ENCODE data around the gene CNNM3.
"Not testable (repeated sequence)": the region's sequence is repeated elsewhere in the genome, so short reads cannot be mapped to it uniquely, and the experiment has no call there.

Gene CNNM3

DNA sequence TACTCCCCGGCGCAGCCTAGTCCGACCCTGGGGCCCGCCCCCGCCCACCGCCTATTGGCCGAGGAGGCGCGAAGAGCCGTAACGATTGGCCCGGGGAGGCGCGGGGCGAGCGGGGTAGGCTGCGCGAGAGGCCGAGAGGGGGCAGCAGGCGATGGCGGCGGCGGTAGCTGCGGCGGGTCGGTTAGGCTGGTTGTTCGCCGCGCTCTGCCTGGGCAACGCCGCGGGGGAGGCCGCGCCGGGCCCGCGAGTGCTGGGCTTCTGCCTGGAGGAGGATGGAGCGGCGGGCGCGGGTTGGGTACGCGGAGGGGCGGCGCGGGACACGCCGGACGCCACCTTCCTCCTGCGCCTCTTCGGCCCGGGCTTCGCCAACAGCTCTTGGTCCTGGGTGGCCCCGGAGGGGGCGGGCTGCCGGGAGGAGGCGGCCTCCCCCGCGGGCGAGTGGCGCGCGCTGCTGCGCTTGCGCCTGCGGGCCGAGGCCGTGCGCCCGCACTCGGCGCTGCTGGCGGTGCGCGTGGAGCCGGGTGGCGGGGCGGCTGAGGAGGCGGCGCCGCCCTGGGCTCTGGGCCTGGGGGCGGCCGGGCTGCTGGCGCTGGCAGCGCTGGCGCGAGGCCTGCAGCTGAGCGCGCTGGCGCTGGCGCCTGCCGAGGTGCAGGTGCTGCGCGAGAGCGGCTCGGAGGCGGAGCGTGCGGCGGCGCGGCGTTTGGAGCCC, at the start of gene CNNM3:
Gene CNNM3, plus strand, starts transcription at position 142 of the 709 bp plus-strand sequence. Its CDS starts 10 bp downstream, at position 152.
- peak; percentile 45 to 74 for DNase-seq

DNA sequence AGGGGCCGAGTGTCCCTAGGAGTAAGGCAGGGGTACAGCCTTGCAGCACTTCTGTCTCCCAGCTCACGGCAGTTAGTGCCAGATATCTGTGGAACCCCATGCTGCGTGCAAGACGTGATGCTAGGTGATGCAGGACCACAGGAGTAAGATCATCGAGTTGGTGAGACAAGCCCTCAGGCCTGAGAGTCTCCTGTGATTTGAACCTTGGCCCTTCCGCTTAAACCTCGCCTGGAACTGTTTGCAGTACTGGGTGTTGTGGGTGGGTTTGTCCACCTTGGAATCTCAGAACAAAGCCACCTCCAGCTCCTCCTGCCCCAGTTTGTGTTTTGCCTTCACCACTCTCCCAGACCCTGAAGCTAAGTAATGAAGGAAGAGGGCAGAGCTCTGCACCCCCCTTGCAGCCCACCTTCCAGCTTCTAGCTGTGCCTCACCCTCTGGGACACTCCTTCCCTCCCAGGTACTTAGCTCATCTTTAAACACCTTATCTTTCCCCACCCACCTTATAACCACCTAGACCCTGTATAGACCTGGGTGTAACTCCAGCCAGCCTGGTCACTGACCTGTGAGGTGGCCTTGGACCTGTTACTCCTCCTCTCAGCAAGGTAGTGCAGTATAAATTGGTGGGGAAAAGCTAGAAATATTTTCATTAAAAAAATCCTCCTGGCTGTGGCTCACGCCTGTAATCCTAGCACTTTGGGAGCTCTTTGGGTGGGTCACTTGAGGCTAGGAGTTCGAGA, 48.8 kb upstream of the CNNM3 start:
- no peak for DNase-seq

DNA sequence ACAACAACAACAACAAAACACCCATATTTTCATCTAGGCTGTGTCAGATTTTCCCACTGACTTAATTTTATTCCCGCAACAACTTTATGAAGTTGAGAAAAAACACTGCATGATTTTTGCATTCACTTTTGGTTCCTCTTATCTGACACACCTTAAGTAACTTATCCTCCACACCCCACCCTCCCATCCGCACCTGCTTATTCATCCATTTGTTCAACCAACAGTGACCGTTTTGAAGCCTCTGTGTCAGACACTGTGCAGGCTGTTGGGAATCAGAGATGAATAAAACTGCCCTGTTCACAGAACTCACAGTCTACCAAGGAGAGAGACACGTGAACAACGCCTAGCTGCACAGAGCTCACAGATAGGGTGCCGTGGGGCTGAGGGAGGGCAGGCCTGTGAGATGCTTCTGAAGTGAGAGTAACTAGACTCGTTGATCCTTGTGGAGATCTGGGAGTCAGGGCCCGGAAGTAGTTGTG, 47.9 kb upstream of the CNNM3 start:
- no peak for DNase-seq

DNA sequence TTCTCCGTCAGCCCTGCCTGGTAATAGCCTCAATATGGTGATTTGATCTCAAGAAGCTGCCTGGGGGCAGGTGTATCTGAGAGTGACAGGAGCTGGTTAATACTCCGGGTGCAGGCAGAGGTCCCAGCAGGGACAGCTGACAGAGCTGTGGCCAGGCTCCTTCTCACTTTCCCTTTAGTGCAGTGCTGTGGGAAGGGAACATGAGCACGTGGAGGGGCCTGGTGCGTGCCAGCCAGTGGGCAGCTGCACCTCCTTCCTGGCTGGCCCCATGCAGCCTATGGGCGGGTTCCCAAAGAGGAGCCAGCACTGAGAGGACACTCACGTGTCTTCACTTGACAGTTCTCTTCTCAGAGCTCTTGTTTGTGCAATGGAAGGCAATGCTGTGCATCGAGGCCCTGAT, 46.3 kb upstream of the CNNM3 start:
- no peak for DNase-seq

DNA sequence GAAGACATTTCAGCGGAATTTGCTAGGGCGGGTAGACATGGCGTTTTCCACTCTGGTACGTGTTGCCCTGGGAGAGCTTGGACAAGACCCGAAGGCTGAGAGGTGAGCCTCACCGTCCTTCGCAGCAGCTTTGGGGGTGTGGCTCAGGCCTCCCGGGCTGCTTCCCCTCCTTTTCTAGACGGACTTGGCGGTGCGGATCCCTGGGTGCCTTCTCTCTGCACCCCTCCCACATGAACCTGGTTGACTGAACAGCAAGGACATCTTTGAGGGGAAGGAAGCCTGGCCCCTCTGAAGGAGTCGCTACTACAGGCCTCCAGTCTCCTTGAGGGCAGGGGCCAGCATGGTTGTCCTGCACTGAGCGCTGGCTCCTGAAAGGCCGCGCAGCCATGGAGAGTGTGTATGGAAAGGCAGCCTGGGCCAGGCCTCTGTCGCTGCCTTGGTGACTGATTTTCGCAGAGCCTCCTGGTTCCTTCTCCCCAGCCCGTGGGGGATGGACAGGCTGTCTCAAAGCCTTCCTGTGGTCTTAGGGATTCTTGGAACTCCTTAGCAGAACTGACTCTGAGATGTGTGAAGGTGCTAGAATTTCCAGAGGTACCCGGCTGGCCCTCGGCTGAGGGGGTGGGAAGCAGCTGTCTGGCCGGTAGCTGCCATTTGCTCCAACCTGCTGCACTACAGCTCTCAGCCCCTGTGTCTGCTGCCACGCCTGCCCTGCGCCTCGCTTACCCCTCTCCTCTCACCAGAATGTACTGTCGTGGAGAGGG, 45.4 kb upstream of the CNNM3 start:
- DNase-seq, result no peak

DNA sequence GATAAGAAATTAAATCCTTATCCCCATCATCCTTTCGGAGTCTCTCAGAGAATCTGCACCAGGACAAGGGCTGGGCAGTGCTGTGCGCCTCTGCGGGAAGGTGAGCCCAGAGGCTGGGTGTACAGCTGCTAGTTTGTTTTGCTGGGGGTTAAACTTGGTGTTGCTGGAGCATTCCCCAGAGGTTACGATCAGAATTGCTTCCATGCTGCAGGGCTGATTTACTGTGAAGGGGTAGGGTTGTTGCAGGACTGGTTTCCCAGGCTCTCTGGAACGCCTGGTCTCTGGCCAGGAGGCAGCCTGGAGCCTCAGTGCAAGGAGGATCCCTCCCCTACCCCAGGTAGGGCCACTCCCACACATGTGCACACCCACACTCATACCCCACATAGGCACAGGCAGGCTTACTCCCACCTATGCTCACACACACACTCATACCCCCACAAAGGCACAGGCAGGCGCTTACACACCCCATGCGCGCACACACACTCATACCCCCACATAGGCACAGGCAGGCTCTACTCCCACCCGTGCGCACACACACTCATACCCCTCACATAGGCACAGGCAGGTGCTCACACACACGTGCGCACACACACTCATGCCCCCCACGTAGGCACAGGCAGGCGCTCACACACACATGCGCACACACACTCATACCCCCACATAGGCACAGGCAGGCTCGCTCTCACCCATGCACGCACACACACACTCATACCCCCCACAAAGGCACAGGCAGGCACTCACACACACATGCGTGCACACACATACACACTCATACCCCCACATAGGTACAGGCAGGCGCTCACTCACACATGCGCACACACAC, 44.1 kb upstream of the CNNM3 start:
- no peak for DNase-seq

DNA sequence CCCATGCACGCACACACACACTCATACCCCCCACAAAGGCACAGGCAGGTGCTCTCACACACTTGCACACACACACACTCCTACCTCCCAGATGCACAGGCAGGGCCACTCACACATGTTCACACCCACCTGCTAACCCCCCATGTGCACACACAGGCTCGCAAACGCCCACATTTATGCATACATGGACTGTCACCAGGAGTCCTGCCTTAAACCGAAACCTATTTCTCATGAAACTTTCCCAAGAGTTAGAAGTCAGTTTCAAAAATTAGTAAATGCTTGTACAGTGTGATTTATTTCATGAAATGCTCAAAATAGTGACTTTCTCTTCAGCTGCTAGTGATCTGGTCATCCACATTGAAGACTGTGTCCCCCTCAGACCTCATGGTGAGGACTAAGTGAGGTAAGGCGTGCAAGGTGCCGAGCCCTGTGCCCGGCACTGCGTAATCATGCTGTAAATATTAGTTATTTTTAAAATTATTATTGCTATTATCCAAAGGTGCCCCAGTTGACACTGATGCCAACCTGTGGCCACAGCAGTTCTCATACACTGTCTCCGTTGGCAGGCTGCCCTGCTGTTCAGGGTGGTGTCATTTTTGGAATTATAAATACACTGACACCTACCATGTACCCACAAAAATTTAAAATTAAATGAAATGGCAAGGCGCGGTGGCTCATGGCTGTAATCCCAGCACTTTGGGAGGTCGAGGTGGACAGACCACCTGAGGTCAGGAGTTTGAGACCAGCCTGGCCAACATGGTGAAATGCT, 43.0 kb upstream of the CNNM3 start:
- DNase-seq, result no peak

DNA sequence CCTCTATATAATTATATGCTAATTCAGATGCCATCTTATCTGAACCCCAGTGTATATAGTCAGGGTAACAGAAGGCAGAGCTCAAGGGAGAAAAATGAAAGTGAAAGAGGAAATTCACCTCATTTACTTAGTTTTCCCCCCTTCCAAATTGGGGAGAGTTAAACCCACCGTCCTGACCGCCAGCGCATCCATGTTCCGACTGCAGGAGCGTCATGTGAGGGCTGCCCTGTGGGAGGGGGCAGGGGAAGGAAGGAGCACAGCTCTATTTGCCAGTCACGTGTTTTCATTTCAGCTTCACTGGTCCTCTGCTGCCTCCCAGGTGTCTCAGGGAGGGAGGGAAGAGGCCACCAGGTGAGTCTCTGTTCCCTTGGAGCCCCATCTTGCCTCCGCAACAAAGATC, 42.1 kb upstream of the CNNM3 start:
- no peak for DNase-seq

DNA sequence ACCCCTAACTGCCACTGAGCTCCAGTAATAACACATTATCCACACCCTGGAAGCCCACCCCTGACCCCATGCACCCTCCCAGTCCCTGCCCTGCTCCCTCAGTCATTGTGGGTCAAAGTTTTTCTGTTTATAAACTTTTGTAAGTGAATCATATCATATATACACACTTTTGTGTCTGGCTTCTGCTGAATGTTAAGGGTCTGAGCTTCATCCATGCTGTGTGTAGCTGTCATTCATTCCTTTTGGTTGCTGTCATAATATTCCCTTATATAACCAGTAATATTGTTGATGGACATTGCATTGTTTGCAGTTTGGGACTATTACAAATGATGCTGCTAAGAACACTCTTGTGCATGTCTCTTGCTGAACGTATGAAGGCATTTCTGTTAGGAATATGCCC, 40.9 kb upstream of the CNNM3 start:
- DNase-seq, result no peak

DNA sequence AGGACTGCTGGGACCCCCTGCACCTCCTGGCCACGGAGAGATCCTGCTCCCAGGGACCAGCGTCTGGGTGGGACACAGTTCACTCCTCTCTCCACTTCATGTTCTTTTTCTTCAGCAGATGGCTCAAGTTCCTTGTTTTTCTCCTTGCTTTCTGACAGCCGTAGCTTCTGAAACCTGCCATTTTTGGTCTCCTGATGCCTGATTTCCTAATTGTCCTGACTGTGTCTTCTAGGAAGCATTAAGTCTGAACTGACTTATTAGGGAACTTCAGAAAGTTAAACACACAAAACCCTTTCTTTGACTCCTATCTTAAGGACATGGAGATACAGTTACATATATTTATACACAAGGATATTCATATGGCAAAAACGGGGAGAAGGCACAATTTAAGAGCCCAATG, 32.7 kb upstream of the CNNM3 start:
- DNase-seq, result no peak

DNA sequence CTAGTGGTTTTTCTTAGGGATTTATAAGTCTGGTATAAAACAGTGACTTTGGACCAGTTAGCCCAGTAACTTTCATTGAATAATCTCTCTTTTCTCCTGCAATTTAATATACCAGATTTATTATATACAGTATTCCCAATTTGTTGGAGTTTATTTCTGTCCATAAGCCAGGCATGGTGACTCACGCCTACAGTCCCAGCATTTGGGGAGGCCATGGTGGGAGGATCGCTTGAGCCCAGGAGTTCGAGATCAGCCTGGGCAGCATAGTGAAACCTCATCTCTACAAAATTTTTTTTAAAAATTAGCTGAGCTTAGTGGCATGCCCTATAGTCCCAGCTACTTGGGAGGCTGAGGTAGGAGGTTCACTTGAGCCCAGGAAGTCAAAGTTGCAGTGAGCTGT, 28.7 kb upstream of the CNNM3 start:
- DNase-seq, result no peak

DNA sequence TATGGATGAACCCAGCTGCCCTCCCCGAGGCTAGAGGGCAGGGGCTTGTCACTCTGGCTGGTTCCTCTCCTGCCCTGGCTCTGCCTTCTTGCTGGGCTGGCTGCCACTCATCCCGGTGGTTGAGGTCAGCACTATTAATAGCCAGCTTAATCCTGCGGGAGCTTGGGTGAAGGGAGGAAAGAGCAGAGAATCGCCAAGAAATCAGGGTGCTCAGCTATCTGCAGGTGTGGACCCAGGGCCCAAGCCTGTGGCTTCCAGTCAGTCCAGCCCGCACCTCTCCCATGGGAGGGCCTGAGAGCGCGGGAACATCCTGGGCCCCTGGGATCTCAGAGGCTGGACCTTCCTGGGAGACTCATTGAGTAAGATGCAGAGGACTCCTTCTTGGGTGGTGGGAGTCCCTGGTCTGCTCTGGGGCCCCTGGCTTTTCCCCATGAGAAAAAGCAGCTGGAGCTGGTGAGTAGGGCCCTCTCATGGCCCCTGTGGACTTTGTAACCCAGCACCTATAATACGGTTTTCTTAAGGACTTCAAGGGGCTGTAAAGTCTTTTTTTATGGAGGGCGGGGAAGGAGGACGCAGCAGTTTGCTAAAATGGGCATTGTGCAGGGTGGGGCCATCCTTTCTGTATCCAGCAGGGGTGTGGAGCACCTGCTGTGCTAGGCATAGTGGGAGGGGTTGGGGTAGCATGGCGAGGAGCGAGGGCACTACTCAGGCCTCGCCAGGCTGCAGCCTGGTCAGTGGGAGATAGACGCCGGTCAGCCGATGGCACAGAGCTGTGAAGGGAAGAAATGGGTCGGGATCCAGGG, 27.4 kb upstream of the CNNM3 start:
- DNase-seq, result peak; percentile 16 to 56

DNA sequence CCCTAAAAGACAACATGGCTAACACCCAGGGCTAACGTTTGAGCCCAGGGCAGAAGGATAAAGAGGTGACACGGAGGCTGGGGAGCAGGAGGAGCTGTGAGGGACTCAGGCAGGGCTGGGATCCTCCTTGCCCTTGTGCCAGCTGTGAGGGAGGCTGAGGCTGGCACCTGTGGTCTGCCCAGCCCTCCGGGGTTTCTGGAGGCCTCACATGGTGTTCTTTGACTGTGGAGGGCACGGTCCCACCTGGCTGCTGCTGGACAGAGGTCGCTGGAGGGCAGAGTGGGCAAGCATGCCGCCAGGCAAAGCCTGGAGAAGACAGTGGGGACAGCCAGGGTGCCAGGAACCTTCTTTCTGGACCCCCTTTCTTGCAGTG, 26.8 kb upstream of the CNNM3 start:
- no peak for DNase-seq

DNA sequence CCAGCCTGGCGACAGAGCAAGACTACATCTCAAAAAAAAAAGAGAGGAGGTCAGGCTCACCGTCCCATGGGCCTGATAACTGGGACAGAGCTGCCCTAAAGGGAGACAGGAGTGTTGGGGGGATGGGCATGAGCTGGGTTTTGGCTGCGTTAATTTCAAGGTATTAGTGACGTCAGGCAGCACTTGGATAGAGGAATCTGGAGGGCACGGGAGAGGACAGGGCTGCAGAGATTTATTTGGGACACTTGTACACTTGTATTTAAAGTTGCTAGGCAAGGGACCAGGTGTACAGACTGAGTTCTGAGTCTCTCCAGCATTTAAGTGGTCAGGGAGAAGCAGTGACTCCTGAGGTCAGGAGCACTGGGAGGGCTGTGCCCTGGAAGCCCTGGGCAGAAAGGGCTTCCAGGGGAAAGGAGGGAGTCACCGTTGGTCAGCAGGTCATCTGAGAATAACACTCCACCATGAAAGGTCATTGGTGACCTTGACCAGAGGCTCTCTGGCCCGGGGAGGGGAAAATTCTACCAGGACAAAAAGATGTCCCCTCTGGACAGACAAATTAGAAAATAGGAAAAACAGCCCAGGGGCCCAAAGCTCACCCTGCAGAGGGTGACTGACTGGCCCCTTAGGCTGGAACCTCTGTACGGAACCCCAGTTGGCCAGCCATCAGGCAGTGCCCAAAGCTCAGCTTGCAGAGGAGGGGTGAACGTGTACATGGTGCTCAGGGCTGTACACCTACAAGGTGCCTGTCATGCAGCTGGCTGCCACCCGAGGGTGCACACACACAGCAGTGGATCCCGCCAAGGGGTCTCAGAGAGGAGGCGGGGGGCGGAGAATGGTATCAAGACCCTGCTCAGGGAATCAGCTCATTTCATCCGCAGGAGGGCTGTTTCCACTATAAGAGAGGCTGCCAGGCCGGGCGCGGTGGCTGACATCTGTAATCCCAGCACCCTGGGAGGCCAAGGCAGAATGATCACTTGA, 23.0 kb upstream of the CNNM3 start:
- no peak for DNase-seq

DNA sequence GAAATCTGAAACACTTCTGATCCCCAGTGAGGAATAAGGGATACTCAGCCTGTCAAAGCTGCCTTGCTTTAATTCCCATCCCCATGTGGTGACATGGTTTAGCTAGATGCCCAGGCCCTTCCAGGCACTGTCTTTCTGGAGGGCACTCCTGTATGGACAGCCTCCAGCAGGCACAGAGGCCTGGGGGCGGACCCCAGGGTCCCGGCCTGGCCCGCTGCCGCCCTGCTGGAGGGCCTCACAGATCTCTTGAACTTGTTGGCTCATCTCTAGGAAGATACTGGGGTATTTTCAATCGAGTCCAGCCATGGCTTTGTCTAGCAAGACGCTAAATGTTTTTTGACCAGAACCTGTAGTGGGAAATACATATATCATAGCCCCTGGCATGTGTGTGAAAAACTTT, 21.0 kb upstream of the CNNM3 start:
- DNase-seq, result no peak

DNA sequence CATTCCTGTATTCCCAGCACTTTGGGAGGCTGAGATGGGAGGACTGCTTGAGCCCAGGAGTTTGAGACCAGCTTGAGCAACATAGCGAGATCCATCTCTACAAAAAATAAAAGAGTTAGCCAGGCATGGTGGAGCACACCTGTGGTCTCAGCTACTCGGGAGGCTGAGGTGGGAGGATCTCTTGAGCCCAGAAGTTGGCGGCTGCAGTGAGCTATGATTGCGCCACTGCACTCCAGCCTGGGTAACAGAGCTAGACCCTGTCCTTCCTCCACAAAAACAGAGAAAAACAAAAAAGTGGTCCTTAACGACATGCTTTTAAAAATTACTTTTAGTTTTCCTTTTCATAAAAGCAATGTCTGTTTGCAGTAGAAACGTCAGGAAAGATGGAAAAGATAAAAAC, 19.6 kb upstream of the CNNM3 start:
- not testable (repeated sequence) for DNase-seq

DNA sequence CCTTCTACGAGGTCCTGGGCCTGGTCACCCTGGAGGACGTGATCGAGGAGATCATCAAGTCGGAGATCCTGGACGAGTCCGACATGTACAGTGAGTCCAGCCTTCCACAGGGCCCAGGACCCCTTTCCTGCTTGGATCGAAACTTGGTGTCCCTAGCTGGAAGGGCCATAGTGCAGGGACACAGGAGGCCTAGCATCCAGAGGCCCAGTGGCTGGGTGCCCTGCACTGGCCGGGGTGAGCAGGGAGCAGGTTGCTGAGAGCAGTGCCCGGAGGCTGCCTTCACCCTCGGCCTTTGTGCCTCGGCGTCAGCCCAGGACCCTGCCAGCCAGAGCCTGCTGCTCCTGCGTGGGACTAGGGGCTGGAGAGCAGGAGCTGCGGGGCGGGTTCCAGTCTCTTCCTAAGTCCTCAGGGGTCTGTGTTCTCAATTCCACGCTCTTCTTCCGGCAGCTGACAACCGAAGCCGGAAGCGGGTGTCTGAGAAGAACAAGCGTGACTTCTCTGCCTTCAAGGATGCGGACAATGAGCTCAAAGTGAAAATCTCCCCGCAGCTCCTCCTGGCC, 18.9 kb upstream of the CNNM3 start:
- no peak for DNase-seq

DNA sequence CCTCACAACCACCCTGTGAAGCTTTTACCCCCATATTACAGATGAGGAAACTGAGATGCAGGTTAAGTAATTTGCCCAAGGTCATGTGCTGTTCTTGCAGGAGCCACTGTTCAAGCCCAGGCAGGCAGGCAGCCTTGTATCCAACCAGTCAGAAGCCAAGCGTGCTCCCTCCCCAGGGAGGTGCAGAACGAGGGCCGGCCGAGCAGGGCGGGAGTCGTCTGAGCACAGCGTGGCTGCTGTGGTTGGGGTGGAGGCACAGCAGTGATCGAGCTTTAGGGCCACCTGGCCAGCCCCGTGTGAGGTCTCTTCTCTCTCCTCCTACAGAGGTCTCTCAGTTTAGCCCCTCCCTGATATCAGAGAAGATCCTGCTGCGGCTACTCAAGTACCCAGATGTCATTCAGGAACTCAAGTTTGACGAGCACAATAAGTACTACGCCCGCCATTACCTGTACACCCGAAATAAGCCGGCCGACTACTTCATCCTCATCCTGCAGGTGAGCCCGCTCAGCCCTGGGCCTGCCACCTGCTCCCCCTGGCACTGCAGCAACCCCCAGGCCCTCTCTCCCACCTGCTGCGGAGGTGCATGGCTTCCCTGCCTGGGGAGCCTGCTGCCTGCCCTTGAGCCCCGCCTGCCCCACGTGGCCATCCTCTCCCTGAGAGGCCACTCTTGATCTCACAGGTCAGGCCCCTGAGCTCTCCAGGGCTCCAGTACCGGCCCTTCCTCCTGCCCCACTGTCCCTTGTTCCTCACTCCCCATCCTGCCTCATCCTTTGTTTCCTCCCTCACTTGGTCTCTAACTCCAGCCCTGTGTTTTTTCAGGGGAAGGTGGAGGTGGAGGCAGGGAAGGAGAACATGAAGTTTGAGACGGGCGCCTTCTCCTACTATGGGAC, 17.1 kb upstream of the CNNM3 start:
- DNase-seq, result no peak

DNA sequence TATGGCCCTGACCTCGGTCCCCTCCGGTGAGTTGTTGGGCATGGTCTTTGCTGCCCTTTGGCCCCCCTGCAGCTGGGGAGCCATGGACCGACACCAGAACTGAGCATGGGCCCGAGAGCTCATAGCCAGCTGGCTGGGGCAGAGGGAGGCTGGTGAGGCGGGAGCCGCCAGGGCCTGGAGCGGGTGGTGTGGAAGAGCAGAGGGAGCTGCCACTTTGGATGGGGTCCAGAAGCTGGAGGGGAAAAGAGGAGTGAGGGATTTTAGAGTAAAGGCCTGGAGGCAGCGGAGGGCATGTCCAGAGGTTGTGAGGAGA, 16.5 kb upstream of the CNNM3 start:
- DNase-seq, result no peak
